Vagina (tissue), 2 donors: Measurements from ENCODE around the gene H1-8.

Source experiments
- CTCF ChIP-seq, 3 experiments: fragments of 450-650 bp in 2 of 3; fragments of 200-600 bp in 1 of 3; sonication (generic) in 1 of 3; IDR thresholded peaks; one replicate each; pipeline ENCODE4 v1.5.1; 2017 to 2019; ENCODE audit warnings: antibody characterized with exemption in 3 of 3, mild to moderate bottlenecking in 2 of 3, moderate library complexity in 2 of 3
- POLR2A ChIP-seq, 2 donors: fragments of 450-650 bp; IDR thresholded peaks; one replicate each; pipeline ENCODE4 v1.6.1; 2017; ENCODE audit warnings: antibody characterized with exemption in 2 of 2, mild to moderate bottlenecking in 2 of 2, moderate library complexity in 2 of 2
- POLR2AphosphoS5 ChIP-seq, 2 donors: sonication (generic); formaldehyde crosslinking; IDR thresholded peaks; one replicate each; pipeline ENCODE4 v1.9.0; 2017; ENCODE audit warnings: antibody characterized with exemption in 2 of 2, mild to moderate bottlenecking in 2 of 2, low read depth in 1 of 2; ENCODE audit not compliant: insufficient read depth in 1 of 2

GRCh38 chr3:129517516-129517915 is 25.5 kb upstream of the H1-8 start:
- TF ChIP-seq CTCF (IDR thresholded peaks at IDR 0.05) (no peak), POLR2A (IDR thresholded peaks at IDR 0.05) (no peak), POLR2AphosphoS5 (IDR thresholded peaks at IDR 0.05; ENCODE audit: insufficient read depth in 1 of 2, low read depth in 1 of 2) (no peak)
